CD4-positive, CD25-positive, alpha-beta regulatory T cell (primary cell): ENCODE data around the gene PEX26. TPM values are rescaled to one million over a fixed set of nuclear protein-coding genes. Genes with fewer than 3 reads are reported as not detected.

Experiments used
- ATAC-seq, 2 donors: fragments of 150-1000 bp; cut with Tn5 transposase; one replicate each; pipeline ENCODE4 v1.10.0; 2021; ENCODE audit warnings: low read depth in 2 of 2, moderate number of reproducible peaks in 2 of 2, moderate library complexity in 1 of 2
- DNase-seq, 3 donors: peaks; one replicate each; pipeline versions ENCODE4 v3.0.0 to v3.0.0-alpha.2; 2012 to 2022; ENCODE audit warnings: mixed read lengths in 1 of 3
- H3K27ac ChIP-seq: one replicate; pipeline ENCODE4 v1.7.0; 2013; ENCODE audit warnings: mild to moderate bottlenecking, low read length; ENCODE audit not compliant: insufficient read depth, poor library complexity, severe bottlenecking
- H3K27me3 ChIP-seq: one replicate; pipeline ENCODE4 v1.7.0; 2013; ENCODE audit warnings: low read length; ENCODE audit not compliant: control insufficient read depth, insufficient read depth
- H3K36me3 ChIP-seq: one replicate; pipeline ENCODE4 v1.7.0; 2013; ENCODE audit warnings: mild to moderate bottlenecking, low read length, moderate library complexity; ENCODE audit not compliant: control insufficient read depth, insufficient read depth
- H3K4me1 ChIP-seq: 2 replicates; pipeline ENCODE4 v1.7.0; 2013; ENCODE audit warnings: mild to moderate bottlenecking, low read length; ENCODE audit not compliant: insufficient read depth, control insufficient read depth, poor library complexity, severe bottlenecking
- H3K4me3 ChIP-seq: one replicate; pipeline ENCODE4 v1.7.0; 2013; ENCODE audit warnings: low read depth, mild to moderate bottlenecking, low read length, moderate library complexity
- H3K9me3 ChIP-seq, 2 experiments: 1 replicate in 1 of 2; 2 replicates in 1 of 2; pipeline ENCODE4 v1.7.0; 2013; ENCODE audit warnings: low read length in 2 of 2, mild to moderate bottlenecking in 1 of 2, moderate library complexity in 1 of 2; ENCODE audit not compliant: control insufficient read depth in 2 of 2
- H3K27ac Mint-ChIP-seq, 3 donors: one replicate each; pipeline ENCODE4 v1.8.0; 2020 to 2022; ENCODE audit warnings: mild to moderate bottlenecking in 3 of 3, mixed read lengths in 3 of 3, moderate library complexity in 2 of 3
- H3K27me3 Mint-ChIP-seq: one replicate; pipeline ENCODE4 v1.8.0; 2022; ENCODE audit warnings: mild to moderate bottlenecking, mixed read lengths
- H3K36me3 Mint-ChIP-seq: one replicate; pipeline ENCODE4 v1.8.0; 2020; ENCODE audit warnings: mixed read lengths
- H3K4me1 Mint-ChIP-seq, 4 donors: one replicate each; pipeline ENCODE4 v1.8.0; 2020 to 2022; ENCODE audit warnings: mixed read lengths in 4 of 4, mild to moderate bottlenecking in 1 of 4
- H3K4me3 Mint-ChIP-seq, 4 donors: one replicate each; pipeline ENCODE4 v1.8.0; 2020 to 2022; ENCODE audit warnings: mild to moderate bottlenecking in 4 of 4, mixed read lengths in 4 of 4, moderate library complexity in 3 of 4
- H3K9me3 Mint-ChIP-seq, 7 donors: one replicate each; pipeline ENCODE4 v1.8.0; 2020 to 2022; ENCODE audit warnings: mixed read lengths in 7 of 7, mild to moderate bottlenecking in 3 of 7, moderate library complexity in 2 of 7
- polyA plus RNA-seq, 4 donors: library from polyadenylated mRNA; unstranded; fragments of 300-500 nt; fragmentation: Illumina TruSeq; gene quantifications; one replicate each; pipeline ENCODE4 v1.2.3, GENCODE V29; 2021
- total RNA-seq: library from RNA; stranded (reverse); gene quantifications from one replicate; pipeline ENCODE4 v1.2.3, GENCODE V29; 2022

PEX26 gene
- total and polyA plus RNA-seq, 5 donors from 2014 or later: 3.4 to 35.4 (median 3.9) TPM

DNA sequence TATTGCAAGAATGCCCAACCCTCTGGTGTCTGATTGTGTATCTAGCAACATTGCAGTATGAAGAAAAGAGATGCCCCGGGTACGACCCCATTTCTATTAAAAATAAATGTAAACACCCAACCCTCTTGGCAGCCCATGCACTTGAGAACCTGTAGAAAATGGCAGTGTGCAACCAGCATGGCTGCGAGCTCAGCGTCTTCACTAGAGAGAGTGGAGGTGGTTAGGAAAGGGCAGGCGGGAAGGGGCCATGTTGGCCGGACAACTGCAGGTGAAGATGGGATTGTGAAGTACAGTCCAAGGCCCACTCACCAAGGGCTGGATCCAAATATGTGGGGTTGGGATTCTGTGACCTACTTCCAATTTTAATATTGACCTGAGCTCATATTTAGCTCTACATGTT is 15.9 kb downstream of the PEX26 start:
- Mint-ChIP-seq H3K27me3 (no peaks in the 10 kb centered on the region), H3K9me3 (no peaks in the 10 kb centered on the region), H3K4me3 (no peak overlapping the region), H3K4me1 (peaks cover 0 to 22% (median 9%) of the 10 kb centered on the region in 4 donors), H3K36me3 (peaks cover 36% of the 10 kb centered on the region), H3K27ac (no peak overlapping the region)
- ATAC-seq: no peak
- no peaks in the 10 kb centered on the region for H3K27me3 ChIP-seq
- H3K4me3 ChIP-seq: no peak overlapping the region
- no peak overlapping the region for H3K27ac ChIP-seq
- no peak for DNase-seq
- peaks cover 15% of the 10 kb centered on the region for H3K36me3 ChIP-seq
- H3K9me3 ChIP-seq: no peaks in the 10 kb centered on the region
- peaks cover 8% of the 10 kb centered on the region for H3K4me1 ChIP-seq

DNA sequence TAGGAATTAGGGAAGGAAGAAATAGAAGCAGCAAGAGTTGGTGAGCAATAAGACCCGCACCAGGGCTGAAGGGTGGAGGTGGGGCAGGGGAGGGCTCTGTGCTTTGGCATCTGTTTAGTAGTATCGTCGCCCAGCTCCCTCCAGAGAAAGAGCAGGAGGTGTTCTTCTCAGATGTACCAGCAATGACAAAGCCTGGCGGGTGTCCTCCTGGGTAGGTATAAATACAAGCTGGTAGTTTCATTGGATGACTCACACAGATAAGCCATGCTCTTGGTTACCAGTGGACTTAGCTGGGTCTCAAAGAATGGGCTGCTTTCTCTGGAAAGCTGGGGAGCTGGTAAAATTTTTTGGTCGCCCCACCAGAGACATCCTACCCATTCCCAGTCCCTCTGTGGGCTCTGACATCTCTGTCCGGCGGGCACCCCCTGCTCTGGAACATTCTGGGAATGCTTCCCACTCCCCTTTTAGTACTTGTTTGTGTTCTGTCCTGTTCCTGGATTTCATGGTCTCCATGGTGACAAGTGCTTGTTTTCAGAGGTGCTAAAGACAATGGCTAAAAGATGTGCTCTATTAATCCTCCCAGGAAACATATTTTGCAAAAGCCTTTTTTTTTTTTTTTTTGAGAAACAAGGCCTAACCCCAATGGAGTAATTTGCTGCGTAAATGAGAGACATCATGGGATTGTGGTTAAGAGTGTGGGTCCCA is 17.5 kb downstream of the PEX26 start:
- Mint-ChIP-seq H3K27me3 (no peaks in the 10 kb centered on the region), H3K27ac (peak overlapping the region in 2 of 3 donors; percentile 15 to 41), H3K36me3 (peaks cover 35% of the 10 kb centered on the region), H3K4me3 (no peak overlapping the region), H3K4me1 (peaks cover 0 to 18% (median 7%) of the 10 kb centered on the region in 4 donors), H3K9me3 (no peaks in the 10 kb centered on the region)
- Histone ChIP-seq H3K36me3 (peaks cover 14% of the 10 kb centered on the region), H3K27ac (no peak overlapping the region), H3K4me1 (peaks cover 8% of the 10 kb centered on the region), H3K27me3 (no peaks in the 10 kb centered on the region), H3K4me3 (no peak overlapping the region), H3K9me3 (no peaks in the 10 kb centered on the region)
- no peak for DNase-seq
- no peak for ATAC-seq

DNA sequence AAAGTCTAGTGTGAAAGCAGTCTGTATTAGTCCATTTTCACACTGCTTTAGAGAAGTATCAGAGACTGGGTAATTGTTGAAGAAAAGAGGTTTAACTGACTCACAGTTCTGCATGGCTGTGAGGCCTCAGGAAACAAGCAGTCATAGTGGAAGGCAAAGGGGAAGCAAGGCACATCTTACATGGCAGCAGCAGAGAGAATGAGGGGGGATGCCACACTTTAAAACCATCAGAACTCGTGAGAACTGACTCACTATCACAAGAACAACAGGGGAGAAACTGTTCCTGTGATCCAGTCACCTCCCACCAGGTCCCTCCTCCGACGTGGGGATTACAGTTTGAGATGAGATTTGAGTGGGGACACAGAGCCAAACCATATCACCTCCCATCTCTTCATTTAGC is 19.0 kb downstream of the PEX26 start:
- H3K9me3 Mint-ChIP-seq: no peaks in the 10 kb centered on the region
- H3K4me1 Mint-ChIP-seq: peaks cover 0 to 8% (median 3%) of the 10 kb centered on the region in 4 donors
- H3K4me3 ChIP-seq: no peak overlapping the region
- ATAC-seq (no peak), DNase-seq (no peak)
- H3K27ac ChIP-seq: no peak overlapping the region
- H3K36me3 ChIP-seq: peaks cover 15% of the 10 kb centered on the region
- H3K9me3 ChIP-seq: no peaks in the 10 kb centered on the region
- peaks cover 33% of the 10 kb centered on the region for H3K36me3 Mint-ChIP-seq
- H3K27me3 ChIP-seq: no peaks in the 10 kb centered on the region
- H3K27me3 Mint-ChIP-seq: no peaks in the 10 kb centered on the region
- no peak overlapping the region for H3K4me3 Mint-ChIP-seq
- no peak overlapping the region for H3K27ac Mint-ChIP-seq
- H3K4me1 ChIP-seq: peaks cover 4% of the 10 kb centered on the region

DNA sequence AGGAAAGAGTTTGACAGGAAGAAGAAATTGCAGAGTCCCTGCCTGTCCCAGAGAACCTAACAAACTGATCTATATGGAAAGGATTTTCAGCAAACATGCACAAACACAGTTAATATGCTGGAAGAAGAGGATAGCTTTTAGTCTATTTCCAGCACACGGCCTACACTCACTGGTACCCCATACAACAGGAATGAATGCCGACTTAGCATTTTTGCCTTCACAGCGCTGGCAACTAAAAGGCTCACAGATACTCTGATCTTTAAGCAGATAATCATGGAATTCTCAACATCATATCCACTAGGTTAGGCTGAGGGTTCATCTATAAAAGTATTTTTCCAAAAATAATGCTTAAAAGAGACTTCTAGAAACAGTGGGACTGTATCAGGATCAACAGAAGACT is 23.0 kb downstream of the PEX26 start:
- H3K36me3 Mint-ChIP-seq: peaks cover 44% of the 10 kb centered on the region
- no peak overlapping the region for H3K4me3 Mint-ChIP-seq
- no peaks in the 10 kb centered on the region for H3K27me3 Mint-ChIP-seq

DNA sequence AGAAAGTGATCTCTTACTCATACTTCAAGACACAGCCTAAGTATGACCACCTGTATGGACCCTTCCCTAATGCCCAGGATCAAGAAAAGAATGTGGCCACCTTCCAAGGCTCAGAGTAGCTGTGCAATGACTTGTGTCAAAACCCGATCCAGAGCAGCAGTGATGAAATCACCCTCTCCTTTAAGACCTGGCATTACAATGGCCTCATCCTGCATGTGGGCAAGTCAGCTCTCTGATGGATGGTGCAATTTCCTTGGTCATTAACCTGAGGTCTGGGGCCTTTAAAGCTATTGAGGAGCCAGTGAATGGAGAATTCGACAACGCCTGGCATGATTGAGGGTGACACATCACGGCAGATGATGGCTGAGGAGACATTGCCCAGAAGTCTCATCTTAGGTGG is 23.7 kb downstream of the PEX26 start:
- H3K4me1 ChIP-seq: no peaks in the 10 kb centered on the region
- DNase-seq (no peak), ATAC-seq (no peak)
- H3K4me3 ChIP-seq: no peak overlapping the region
- peaks cover 2 to 3% of the 10 kb centered on the region in 2 experiments for H3K9me3 ChIP-seq
- Mint-ChIP-seq H3K4me1 (peaks cover 0 to 4% (median 0%) of the 10 kb centered on the region in 4 donors), H3K9me3 (peaks cover 0 to 6% (median 0%) of the 10 kb centered on the region in 7 donors), H3K36me3 (peaks cover 42% of the 10 kb centered on the region), H3K27me3 (no peaks in the 10 kb centered on the region), H3K27ac (no peak overlapping the region), H3K4me3 (no peak overlapping the region)
- no peak overlapping the region for H3K27ac ChIP-seq
- H3K27me3 ChIP-seq: peaks cover 2% of the 10 kb centered on the region
- peaks cover 14% of the 10 kb centered on the region for H3K36me3 ChIP-seq

More for the DNA sequence above, 23.0 kb downstream of the PEX26 start:
- no peak for ATAC-seq
- Histone ChIP-seq H3K27me3 (peaks cover under 1% of the 10 kb centered on the region), H3K9me3 (no peaks in the 10 kb centered on the region), H3K4me3 (no peak overlapping the region), H3K36me3 (peaks cover 14% of the 10 kb centered on the region), H3K4me1 (no peaks in the 10 kb centered on the region), H3K27ac (no peak overlapping the region)
- H3K27ac Mint-ChIP-seq: no peak overlapping the region
- DNase-seq: no peak
- peaks cover 0 to 4% (median 0%) of the 10 kb centered on the region in 4 donors for H3K4me1 Mint-ChIP-seq
- H3K9me3 Mint-ChIP-seq: peaks cover 0 to 3% (median 0%) of the 10 kb centered on the region in 7 donors

DNA sequence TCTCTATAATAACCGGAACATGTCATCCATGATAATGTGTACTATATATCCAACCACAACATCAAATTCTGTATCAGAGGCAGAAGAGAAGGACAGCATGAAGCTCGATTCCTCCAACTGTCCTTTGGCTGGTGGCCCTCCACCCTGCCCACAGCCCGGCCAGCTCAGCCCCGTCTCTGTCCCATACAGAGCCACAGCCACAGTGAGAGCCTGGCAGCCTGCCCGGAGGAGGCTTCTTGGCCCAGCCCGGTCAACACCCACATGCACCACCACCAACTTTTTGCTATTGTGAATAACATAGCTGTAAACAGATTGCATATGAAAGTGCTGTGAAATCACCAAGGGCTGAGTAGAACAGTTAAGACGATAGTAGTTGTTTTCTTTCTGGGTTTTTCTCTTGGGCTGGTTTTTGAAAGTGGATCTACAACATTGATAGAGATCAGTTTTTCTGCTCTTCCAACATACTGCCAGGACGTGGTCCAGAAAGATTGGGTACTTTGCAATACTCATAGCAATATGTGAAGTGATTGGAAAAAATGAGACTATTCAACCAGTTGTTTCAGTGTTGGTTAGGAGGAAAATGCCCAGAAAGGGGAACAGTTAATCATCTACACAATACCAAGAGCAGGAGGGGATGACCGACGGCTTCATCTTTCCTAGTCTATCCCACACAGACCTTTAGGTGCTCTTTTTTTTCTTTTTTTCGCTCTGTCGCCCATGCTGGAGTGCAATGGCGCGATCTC is 25.9 kb downstream of the PEX26 start:
- ATAC-seq: no peak
- no peak overlapping the region for H3K4me3 ChIP-seq

DNA sequence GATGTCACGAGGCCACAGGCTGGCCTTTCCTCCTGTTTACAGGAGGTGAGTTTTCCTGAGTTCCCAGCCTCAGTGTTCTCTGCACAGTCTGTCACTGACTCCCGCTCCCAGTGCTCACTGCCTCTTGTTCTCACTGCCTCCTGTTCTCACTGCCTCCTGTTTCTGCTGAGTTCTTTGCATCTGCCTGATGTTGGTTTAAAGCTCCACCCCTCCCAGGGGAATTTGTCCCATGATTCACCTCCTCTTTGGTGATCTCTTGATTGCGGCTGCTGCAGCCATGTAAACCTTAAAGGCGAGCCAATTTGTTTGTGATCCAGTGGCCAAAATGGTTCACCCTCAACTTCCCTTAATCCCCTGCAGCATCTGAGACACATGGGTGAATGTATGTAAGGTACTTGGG is 26.8 kb downstream of the PEX26 start:
- no peaks in the 10 kb centered on the region for H3K4me1 ChIP-seq
- H3K4me3 ChIP-seq: no peak overlapping the region
- Mint-ChIP-seq H3K36me3 (peaks cover 36% of the 10 kb centered on the region), H3K27ac (no peak overlapping the region), H3K27me3 (peaks cover 13% of the 10 kb centered on the region), H3K4me3 (no peak overlapping the region), H3K4me1 (peaks cover 3 to 7% (median 4%) of the 10 kb centered on the region in 4 donors), H3K9me3 (peaks cover 0 to 8% (median 0%) of the 10 kb centered on the region in 7 donors)
- H3K27me3 ChIP-seq: peaks cover 6% of the 10 kb centered on the region
- peaks cover 8% of the 10 kb centered on the region for H3K36me3 ChIP-seq
- no peak overlapping the region for H3K27ac ChIP-seq
- no peak for DNase-seq
- no peak for ATAC-seq
- H3K9me3 ChIP-seq: peaks cover 2 to 6% of the 10 kb centered on the region in 2 experiments

More for the DNA sequence above, 25.9 kb downstream of the PEX26 start:
- DNase-seq: no peak
- H3K27ac ChIP-seq: no peak overlapping the region
- Mint-ChIP-seq H3K36me3 (peaks cover 38% of the 10 kb centered on the region), H3K4me3 (no peak overlapping the region), H3K9me3 (peaks cover 0 to 8% (median 0%) of the 10 kb centered on the region in 7 donors), H3K27ac (no peak overlapping the region), H3K4me1 (peaks cover 0 to 2% (median 0%) of the 10 kb centered on the region in 4 donors), H3K27me3 (peaks cover 6% of the 10 kb centered on the region)
- H3K36me3 ChIP-seq: peaks cover 14% of the 10 kb centered on the region
- peaks cover 2 to 6% of the 10 kb centered on the region in 2 experiments for H3K9me3 ChIP-seq
- H3K4me1 ChIP-seq: no peaks in the 10 kb centered on the region
- peaks cover 4% of the 10 kb centered on the region for H3K27me3 ChIP-seq
